HepG2 (cell line): ENCODE data around the gene PMFBP1. TPM values are rescaled to one million over a fixed set of nuclear protein-coding genes. Genes with fewer than 3 reads are reported as not detected.

Experiments used
- CEBPB ChIP-seq: IDR thresholded peaks from 2 replicates; pipeline ENCODE4 v1.6.1; 2011; ENCODE audit warnings: low read depth, low read length, improper control_type of control experiment, borderline replicate concordance
- CENPT ChIP-seq: sonication (generic); formaldehyde crosslinking; IDR thresholded peaks from 2 replicates; pipeline ENCODE4 v1.8.0; 2022; ENCODE audit warnings: low read depth, mild to moderate bottlenecking, moderate library complexity, missing genetic modification reagents
- EHMT2 ChIP-seq: fragments of 200-600 bp; sonication (generic); IDR thresholded peaks from 2 replicates; pipeline ENCODE4 v1.7.0; 2017; ENCODE audit warnings: antibody characterized with exemption, low read depth, low read length, borderline replicate concordance
- EP300 ChIP-seq, 3 experiments: sonication (generic) in 1 of 3; formaldehyde crosslinking in 1 of 3; IDR thresholded peaks; 2 replicates each; pipeline versions ENCODE4 v1.5.1 to v1.6.1; 2011 to 2020; ENCODE audit warnings: low read depth in 2 of 3, low read length in 2 of 3, borderline replicate concordance in 1 of 3, improper control_type of control experiment in 1 of 3, mild to moderate bottlenecking in 1 of 3, missing genetic modification reagents in 1 of 3, moderate library complexity in 1 of 3
- EZH2 ChIP-seq: conservative IDR thresholded peaks from 2 replicates; pipeline ENCODE4 v1.6.1; 2012; ENCODE audit warnings: mild to moderate bottlenecking, low read depth, low read length, moderate library complexity
- GATAD2A ChIP-seq: IDR thresholded peaks from 2 replicates; pipeline ENCODE4 v1.6.1; 2016
- MYNN ChIP-seq: sonication (generic); formaldehyde crosslinking; IDR thresholded peaks from 2 replicates; pipeline ENCODE4 v1.4.0; 2020; ENCODE audit warnings: mild to moderate bottlenecking, low read depth, missing genetic modification reagents
- NCOA1 ChIP-seq: sonication (generic); formaldehyde crosslinking; IDR thresholded peaks from 2 replicates; pipeline ENCODE4 v1.9.0; 2021; ENCODE audit warnings: missing genetic modification reagents
- NR3C1 ChIP-seq: sonication (generic); formaldehyde crosslinking; IDR thresholded peaks from 2 replicates; pipeline ENCODE4 v1.4.0; 2020; ENCODE audit warnings: missing genetic modification reagents
- POGZ ChIP-seq: sonication (generic); formaldehyde crosslinking; IDR thresholded peaks from 2 replicates; pipeline ENCODE4 v1.4.0; 2020; ENCODE audit warnings: mild to moderate bottlenecking, missing genetic modification reagents
- SALL1 ChIP-seq: sonication (generic); formaldehyde crosslinking; IDR thresholded peaks from 2 replicates; pipeline ENCODE4 v1.8.0; 2022; ENCODE audit warnings: mild to moderate bottlenecking, missing genetic modification reagents
- SAP130 ChIP-seq: IDR thresholded peaks from 2 replicates; pipeline ENCODE4 v1.6.1; 2016; ENCODE audit warnings: low read depth
- SMAD3 ChIP-seq: sonication (generic); formaldehyde crosslinking; IDR thresholded peaks from 2 replicates; pipeline ENCODE4 v1.4.0; 2020; ENCODE audit warnings: missing genetic modification reagents
- TCF7L2 ChIP-seq: IDR thresholded peaks from 2 replicates; pipeline ENCODE4 v1.6.1; 2011; ENCODE audit warnings: mild to moderate bottlenecking, low read depth, low read length, moderate library complexity
- ZMYM4 ChIP-seq: sonication (generic); formaldehyde crosslinking; IDR thresholded peaks from 2 replicates; pipeline ENCODE4 v1.8.1; 2023; ENCODE audit warnings: mild to moderate bottlenecking, missing genetic modification reagents
- ZNF234 ChIP-seq: sonication (generic); formaldehyde crosslinking; conservative IDR thresholded peaks from 2 replicates; pipeline ENCODE4 v1.5.1; 2020; ENCODE audit warnings: mild to moderate bottlenecking, missing genetic modification reagents
- ZNF558 ChIP-seq: sonication (generic); formaldehyde crosslinking; IDR thresholded peaks from 2 replicates; pipeline ENCODE4 v1.9.0; 2022; ENCODE audit warnings: mild to moderate bottlenecking, missing genetic modification reagents, borderline replicate concordance
- ZNF572 ChIP-seq: sonication (generic); formaldehyde crosslinking; IDR thresholded peaks from 2 replicates; pipeline ENCODE4 v1.5.1; 2020; ENCODE audit warnings: mild to moderate bottlenecking, missing genetic modification reagents
- ZNF644 ChIP-seq: IDR thresholded peaks from 2 replicates; pipeline ENCODE4 v1.6.1; 2016; ENCODE audit warnings: low read depth
- ZNF772 ChIP-seq: sonication (generic); formaldehyde crosslinking; IDR thresholded peaks from 2 replicates; pipeline ENCODE4 v1.5.0; 2020; ENCODE audit warnings: mild to moderate bottlenecking, missing genetic modification reagents
- ZNF788 ChIP-seq: sonication (generic); formaldehyde crosslinking; IDR thresholded peaks from 2 replicates; pipeline ENCODE4 v1.5.0; 2020; ENCODE audit warnings: mild to moderate bottlenecking, missing genetic modification reagents, borderline replicate concordance
- ZNF841 ChIP-seq: sonication (generic); formaldehyde crosslinking; IDR thresholded peaks from 2 replicates; pipeline ENCODE4 v1.8.1; 2023; ENCODE audit warnings: missing genetic modification reagents, borderline replicate concordance
- polyA plus RNA-seq, 8 experiments: library from polyadenylated mRNA; depleted of rRNA in 3 of 8; stranded (reverse) in 7 of 8; unstranded in 1 of 8; fragments of >200 nt; fragmentation: Illumina TruSeq in 4 of 8; extraction: Trizol in 4 of 8; gene quantifications; 2 replicates each; pipeline versions ENCODE4 v1.2.1 to v1.2.3, GENCODE V29; 2011 to 2016; ENCODE audit warnings: low read depth in 4 of 8, missing spikeins in 1 of 8, mixed read lengths in 1 of 8; ENCODE audit not compliant: insufficient read depth in 1 of 8
- total RNA-seq, 5 experiments: library from RNA; depleted of rRNA; stranded (reverse); fragments of >200 nt; fragmentation: Illumina TruSeq; extraction: Trizol; gene quantifications; 2 replicates each; pipeline ENCODE4 v1.2.3, GENCODE V29; 2016; ENCODE audit warnings: low read depth in 1 of 5
- TF ChIP-seq, protein P1 (sequence below): sonication (generic); formaldehyde crosslinking; conservative IDR thresholded peaks from 2 replicates; pipeline ENCODE4 v1.8.1; 2023; ENCODE audit warnings: missing genetic modification reagents
- TF ChIP-seq, protein P2 (sequence below): IDR thresholded peaks from 2 replicates; pipeline ENCODE4 v1.6.1; 2016; ENCODE audit warnings: missing genetic modification reagents, missing compliant biosample characterization
- TF ChIP-seq, protein P3 (sequence below): sonication (generic); formaldehyde crosslinking; IDR thresholded peaks from 2 replicates; pipeline ENCODE4 v1.5.0; 2020; ENCODE audit warnings: mild to moderate bottlenecking, missing genetic modification reagents, borderline replicate concordance
- TF ChIP-seq, protein P4 (sequence below): sonication (generic); formaldehyde crosslinking; IDR thresholded peaks from 2 replicates; pipeline ENCODE4 v1.5.0; 2020; ENCODE audit warnings: missing genetic modification reagents, mild to moderate bottlenecking, borderline replicate concordance

PMFBP1 gene
- total and polyA plus RNA-seq, 2 of the 13 experiments (the other 11 are each of a cell fraction or from before 2014, with no cell fraction given) = 1.9 to 3.8 TPM

DNA sequence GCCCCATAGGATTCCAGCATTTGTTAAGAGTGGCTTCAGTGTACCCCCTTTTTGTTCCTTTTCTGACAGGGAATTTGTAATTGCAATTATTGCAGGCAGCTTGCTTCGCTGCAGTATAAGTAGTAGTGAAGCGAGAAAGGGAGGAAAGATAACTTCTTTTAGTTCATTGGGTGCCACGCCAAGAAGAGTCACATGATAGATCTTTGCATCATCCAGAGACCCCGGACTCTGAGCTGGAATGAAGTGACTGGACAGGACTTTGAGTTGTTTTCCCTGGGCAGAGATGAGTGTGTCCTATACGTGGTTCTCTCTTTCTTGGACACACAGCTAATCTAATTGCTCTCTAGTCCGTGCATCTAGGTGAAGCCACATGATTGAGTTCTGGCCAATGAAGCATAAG lies 44.8 kb upstream of the PMFBP1 start (continued):
- TF ChIP-seq EP300 (IDR thresholded peaks at IDR 0.05; ENCODE audit: low read depth in 2 of 2, low read length in 2 of 2) (peak; percentile 55 to 71; a peak in 2 of 4 replicates), EP300 (CRISPR knock-in tag; IDR thresholded peaks at IDR 0.05; ENCODE audit: borderline replicate concordance) (no peak), ZNF572 (CRISPR knock-in tag) (no peak), POGZ (CRISPR knock-in tag) (peak; percentile 93), GATAD2A (CRISPR knock-in tag) (peak; percentile 27), SAP130 (CRISPR knock-in tag) (peak; percentile 51), ZNF558 (no peak), ZMYM4 (CRISPR knock-in tag) (peak; percentile 95), SMAD3 (0 out of 2 replicates have a peak, but pooled peaks have one; percentile 36), EHMT2 (peak; percentile 70; the same call in 1 of the 2 replicates), NR3C1 (CRISPR knock-in tag) (no peak), SALL1 (CRISPR knock-in tag) (peak; percentile 22; the same call in 1 of the 2 replicates), CEBPB (peak; percentile 77), MYNN (CRISPR knock-in tag) (no peak), ZNF234 (no peak), ZNF644 (CRISPR knock-in tag) (peak; percentile 79), ZNF772 (CRISPR knock-in tag) (0 out of 2 replicates have a peak, but pooled peaks have one; percentile 27), NCOA1 (no peak), EZH2 (no peak), ZNF841 (CRISPR knock-in tag) (no peak), ZNF788 (no peak), TCF7L2 (no peak), CENPT (CRISPR knock-in tag) (no peak)
- TF ChIP-seq, protein P1, sequence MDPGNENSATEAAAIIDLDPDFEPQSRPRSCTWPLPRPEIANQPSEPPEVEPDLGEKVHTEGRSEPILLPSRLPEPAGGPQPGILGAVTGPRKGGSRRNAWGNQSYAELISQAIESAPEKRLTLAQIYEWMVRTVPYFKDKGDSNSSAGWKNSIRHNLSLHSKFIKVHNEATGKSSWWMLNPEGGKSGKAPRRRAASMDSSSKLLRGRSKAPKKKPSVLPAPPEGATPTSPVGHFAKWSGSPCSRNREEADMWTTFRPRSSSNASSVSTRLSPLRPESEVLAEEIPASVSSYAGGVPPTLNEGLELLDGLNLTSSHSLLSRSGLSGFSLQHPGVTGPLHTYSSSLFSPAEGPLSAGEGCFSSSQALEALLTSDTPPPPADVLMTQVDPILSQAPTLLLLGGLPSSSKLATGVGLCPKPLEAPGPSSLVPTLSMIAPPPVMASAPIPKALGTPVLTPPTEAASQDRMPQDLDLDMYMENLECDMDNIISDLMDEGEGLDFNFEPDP = no peak
- TF ChIP-seq, protein P2, sequence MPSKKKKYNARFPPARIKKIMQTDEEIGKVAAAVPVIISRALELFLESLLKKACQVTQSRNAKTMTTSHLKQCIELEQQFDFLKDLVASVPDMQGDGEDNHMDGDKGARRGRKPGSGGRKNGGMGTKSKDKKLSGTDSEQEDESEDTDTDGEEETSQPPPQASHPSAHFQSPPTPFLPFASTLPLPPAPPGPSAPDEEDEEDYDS (CRISPR knock-in tag) = no peak
- TF ChIP-seq, protein P3, sequence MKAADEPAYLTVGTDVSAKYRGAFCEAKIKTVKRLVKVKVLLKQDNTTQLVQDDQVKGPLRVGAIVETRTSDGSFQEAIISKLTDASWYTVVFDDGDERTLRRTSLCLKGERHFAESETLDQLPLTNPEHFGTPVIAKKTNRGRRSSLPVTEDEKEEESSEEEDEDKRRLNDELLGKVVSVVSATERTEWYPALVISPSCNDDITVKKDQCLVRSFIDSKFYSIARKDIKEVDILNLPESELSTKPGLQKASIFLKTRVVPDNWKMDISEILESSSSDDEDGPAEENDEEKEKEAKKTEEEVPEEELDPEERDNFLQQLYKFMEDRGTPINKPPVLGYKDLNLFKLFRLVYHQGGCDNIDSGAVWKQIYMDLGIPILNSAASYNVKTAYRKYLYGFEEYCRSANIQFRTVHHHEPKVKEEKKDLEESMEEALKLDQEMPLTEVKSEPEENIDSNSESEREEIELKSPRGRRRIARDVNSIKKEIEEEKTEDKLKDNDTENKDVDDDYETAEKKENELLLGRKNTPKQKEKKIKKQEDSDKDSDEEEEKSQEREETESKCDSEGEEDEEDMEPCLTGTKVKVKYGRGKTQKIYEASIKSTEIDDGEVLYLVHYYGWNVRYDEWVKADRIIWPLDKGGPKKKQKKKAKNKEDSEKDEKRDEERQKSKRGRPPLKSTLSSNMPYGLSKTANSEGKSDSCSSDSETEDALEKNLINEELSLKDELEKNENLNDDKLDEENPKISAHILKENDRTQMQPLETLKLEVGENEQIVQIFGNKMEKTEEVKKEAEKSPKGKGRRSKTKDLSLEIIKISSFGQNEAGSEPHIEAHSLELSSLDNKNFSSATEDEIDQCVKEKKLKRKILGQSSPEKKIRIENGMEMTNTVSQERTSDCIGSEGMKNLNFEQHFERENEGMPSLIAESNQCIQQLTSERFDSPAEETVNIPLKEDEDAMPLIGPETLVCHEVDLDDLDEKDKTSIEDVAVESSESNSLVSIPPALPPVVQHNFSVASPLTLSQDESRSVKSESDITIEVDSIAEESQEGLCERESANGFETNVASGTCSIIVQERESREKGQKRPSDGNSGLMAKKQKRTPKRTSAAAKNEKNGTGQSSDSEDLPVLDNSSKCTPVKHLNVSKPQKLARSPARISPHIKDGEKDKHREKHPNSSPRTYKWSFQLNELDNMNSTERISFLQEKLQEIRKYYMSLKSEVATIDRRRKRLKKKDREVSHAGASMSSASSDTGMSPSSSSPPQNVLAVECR = peak; percentile 28; the same call in 1 of the 2 replicates
- TF ChIP-seq, protein P4, sequence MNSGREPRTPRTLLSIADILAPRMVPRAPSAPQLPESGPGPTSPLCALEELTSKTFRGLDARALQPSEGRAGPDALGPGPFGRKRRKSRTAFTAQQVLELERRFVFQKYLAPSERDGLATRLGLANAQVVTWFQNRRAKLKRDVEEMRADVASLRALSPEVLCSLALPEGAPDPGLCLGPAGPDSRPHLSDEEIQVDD (CRISPR knock-in tag) = no peak
